OCI-LY1 (cell line): ENCODE results near the gene CCL3.

ENCODE experiments used
- CTCF ChIP-seq: fragments of 200-600 bp; sonication (generic), shearing (Covaris generic); IDR thresholded peaks from 2 replicates; pipeline ENCODE4 v1.5.1; 2017; ENCODE audit warnings: mild to moderate bottlenecking, antibody characterized with exemption, low read length, moderate library complexity, mixed read lengths
- EZH2 ChIP-seq: fragments of 200-600 bp; sonication (generic), shearing (Covaris generic); IDR thresholded peaks from 2 replicates; pipeline ENCODE4 v1.8.0; 2017; ENCODE audit warnings: borderline replicate concordance, mixed run types, mild to moderate bottlenecking, antibody characterized with exemption, low read length, moderate library complexity, mixed read lengths

GRCh38 chr17:36131931-36132330 lies 42.0 kb upstream of the CCL3 start:
- no peak for TF ChIP-seq EZH2
- no peak for TF ChIP-seq CTCF
